ENCODE measurements around the gene SPATA25.

SPATA25 gene

DNA sequence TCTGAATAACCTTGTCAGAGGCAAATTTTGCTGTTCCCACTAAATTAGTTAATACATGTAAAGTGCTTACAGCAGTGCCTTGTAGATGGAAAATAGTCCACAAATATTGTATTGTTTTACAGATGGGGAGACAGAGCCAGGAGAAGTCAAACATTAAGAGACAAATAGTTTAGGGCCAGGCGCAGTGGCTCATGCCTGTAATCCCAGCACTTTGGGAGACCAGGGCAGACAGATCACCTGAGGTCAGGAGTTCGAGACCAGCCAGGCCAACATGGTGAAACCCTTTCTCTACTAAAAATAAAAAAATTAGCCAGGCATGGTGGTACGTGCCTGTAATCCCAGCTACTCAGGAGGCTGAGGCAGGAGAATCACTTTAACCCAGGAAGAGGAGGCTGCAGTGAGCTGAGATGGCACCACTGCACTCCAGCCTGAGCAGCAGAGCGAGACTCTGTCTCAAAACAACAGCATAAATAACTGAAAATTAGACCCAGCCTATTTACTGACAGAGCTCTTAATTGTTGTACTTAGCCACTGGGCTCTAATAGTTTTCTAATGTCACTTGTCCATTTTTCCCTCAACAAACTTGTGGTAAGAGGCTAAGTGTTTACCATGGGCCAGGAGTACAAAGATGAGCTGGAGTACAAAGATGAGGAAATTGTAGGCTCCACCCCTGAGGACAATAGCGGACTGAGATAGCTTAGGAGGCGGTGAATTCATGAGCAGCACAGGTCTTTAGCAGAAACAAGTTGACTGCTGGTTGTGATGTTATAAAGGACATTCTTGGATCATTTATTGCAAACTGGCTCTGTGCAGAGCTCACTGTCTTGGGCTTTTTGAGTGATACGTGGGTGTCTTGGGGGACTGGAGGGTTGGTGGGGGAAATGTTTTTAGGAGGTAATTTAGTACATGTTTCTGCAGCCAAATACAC is 23.6 kb downstream of the SPATA25 start:
- DNase-seq, result no peak

DNA sequence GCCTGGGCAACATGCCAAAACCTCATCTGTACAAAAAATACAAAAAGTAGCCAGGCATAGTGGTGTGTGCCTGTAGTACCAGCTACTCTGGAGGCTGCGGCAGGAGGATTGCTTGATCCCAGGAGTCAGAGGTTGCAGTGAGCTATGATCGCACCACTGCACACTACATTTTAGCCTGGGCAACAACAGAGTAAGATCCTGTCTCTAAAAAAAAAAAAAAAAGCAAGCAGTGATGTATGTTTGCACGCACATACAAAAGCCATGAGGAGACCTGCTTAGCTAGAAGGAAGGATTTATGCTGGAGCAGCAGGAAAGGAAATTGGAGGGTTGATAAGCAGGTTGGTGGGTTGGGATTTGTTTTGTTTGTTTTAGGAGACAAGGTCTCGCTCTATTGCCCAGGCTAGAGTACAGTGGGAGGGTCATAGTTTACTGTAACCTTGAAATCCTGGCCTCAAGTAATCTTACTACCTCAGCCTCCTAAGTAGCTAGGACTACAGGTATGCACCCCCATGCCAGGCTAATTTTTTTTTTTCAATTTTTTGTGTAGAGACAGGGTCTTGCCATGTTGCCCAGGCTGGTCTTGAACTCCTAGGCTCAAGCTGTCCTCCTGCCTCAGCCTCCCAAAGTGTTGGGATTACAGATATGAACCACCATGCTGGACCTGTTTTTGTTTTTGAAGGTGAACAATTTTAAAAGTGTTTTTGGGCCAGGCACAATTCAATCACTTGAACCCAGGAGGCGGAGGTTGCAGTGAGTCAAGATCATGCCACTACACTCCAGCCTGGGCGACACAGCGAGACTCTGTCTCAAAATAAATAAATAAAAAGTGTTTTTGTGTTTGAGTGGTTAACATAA is 26.0 kb downstream of the SPATA25 start:
- DNase-seq, result no peak

- DNase-seq, result no peak
Observed at GRCh38 chr20:45860560-45861220, 26.7 kb downstream of the SPATA25 start.

DNA sequence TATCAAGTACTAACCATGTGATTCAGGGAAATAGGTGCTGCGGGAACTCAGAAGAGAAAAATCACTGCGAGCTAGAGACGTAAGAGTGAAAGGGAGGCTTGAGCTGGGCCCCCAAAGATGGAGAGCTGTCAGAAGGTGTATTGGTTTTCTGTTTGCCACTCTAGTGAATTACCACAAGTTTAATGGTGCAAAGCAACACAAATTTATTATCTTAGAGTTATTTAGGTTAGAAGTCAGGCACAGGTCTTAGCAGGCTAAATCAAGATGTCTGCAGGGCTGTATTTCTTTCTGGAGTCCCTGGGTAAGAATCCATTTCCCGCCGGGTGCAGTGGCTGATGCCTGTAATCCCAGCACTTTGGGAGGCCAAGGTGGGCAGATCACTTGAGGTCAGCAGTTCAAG is 27.5 kb downstream of the SPATA25 start:
- no peak for DNase-seq

DNA sequence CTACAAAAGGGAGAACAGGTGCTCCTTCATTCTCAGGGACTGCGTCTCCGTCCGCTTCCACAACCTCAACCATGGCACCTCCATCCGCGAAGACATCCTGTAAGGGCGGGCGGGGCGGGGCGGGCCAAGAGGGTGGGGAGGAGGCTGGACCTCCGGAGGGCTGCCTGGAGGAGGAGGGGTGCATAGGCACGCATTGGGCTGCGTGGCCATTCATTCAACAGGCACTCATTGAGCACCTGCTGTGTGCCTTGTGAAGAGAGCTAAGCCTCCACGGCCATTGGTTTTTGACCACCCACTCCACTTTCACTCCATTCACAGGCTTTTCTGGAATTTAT is 29.6 kb downstream of the SPATA25 start:
- peak; percentile 71 for DNase-seq

- peak; percentile 100 for DNase-seq
Observed at GRCh38 chr20:45857114-45857881, 30.1 kb downstream of the SPATA25 start, which contains the start of the genes ACOT8 and ZSWIM3. ACOT8 (minus strand) TSS chr20:45857392; CDS start chr20:45857315, 77 bp downstream. ZSWIM3 (plus strand) TSS chr20:45857614; CDS start chr20:45857826, 212 bp downstream.

DNA sequence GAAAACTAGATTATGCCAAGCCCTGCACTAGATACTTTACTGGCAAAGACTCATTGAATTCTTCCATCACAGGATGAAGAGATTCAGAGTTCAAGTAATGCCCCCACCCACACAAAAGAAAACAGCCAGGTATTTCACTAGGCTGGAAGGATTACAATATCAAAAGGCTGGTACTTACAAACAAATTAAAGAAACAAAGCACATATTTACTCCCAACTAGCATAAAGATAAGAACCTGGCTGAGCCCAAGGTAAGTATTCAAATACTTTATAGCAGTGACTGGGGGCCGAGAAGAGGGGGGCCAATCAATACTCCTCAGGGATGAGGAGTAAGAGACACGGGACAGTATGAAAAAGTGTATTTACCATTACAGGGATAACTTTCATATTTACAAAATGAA is 33.9 kb downstream of the SPATA25 start:
- DNase-seq, result no peak

- DNase-seq, result no peak
Observed at GRCh38 chr20:45852326-45852725, 35.1 kb downstream of the SPATA25 start.

GRCh38 chr20:45851501-45851900 is 35.9 kb downstream of the SPATA25 start:
- no peak for DNase-seq

DNA sequence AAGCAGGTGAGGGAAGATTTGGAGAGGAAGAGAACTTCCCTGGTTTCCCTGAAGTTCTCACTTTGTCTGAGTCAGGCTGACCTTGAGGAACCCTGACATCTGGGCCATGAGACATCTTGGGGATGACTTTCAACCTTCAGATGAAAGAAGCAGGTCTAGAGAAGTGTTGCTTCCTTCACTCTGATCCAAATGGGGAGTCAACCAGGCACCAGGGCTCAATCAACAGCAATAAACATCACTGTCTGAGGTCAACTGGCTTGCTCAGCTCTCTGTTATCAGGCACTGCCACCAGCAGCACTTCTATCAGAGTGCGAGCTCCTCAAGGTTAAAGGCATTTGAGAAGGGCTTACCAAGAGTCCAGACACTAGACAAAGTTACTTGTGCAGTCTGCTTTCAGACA is 36.5 kb downstream of the SPATA25 start:
- no peak for DNase-seq

- DNase-seq, result no peak
Observed at GRCh38 chr20:45850238-45850637, 37.2 kb downstream of the SPATA25 start.

GRCh38 chr20:45848969-45849582 is 38.3 kb downstream of the SPATA25 start:
- DNase-seq, result no peak

GRCh38 chr20:45848421-45848820 is 39.0 kb downstream of the SPATA25 start:
- DNase-seq, result no peak

DNA sequence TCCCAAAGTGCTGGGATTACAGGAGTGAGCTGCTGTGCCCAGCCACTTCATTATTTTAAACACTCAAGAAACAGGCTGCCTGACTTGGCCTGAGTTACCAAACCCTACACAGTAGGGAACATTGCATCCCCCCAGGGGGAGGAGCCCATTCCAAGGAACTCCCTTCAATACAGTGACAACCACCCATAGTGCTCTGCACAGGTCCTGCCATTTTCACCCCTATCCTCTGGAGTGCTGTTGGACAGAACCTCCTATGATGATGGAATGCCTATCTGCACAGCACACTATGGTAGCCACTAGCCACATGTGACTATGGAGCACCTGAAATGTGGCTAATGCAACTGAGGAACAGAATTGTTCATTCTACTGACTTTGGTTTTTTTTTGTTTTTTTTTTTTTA is 42.0 kb downstream of the SPATA25 start:
- no peak for DNase-seq

- no peak for DNase-seq
Observed at GRCh38 chr20:45843506-45843905, 43.9 kb downstream of the SPATA25 start.

DNA sequence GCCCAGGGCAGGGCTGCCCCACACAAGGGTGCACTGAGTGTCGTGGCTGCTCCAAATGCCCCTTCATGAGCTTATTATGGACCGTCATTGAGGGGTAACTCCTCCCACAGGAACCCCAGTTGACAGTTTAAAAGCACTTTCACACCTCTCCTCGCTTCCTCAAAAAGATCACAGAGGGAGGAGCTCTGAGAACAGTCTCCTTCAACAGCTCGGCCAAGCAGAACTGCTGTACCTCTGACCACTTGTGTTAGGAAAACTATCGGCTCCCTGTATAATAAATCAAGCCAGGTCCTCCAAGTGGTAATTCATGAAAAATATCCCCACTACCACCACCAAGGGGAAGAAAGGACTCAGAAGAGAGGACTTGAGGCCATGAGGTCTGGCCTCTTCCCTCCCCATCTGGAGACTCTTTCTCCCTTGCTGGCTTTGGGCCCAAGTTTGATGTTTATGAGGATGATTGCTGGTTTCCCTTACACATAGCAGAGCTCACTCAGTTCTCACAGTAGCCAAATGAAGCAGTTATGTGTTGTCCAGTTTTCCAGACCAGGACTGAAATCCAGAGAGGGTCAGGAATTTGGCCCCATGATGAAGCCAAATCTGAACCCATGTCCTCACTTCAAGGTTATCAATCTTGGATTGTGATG is 45.1 kb downstream of the SPATA25 start:
- DNase-seq, result no peak

- no peak for DNase-seq
Observed at GRCh38 chr20:45841407-45842129, 45.9 kb downstream of the SPATA25 start.

- no peak for DNase-seq
Observed at GRCh38 chr20:45840700-45841198, 46.7 kb downstream of the SPATA25 start.

DNA sequence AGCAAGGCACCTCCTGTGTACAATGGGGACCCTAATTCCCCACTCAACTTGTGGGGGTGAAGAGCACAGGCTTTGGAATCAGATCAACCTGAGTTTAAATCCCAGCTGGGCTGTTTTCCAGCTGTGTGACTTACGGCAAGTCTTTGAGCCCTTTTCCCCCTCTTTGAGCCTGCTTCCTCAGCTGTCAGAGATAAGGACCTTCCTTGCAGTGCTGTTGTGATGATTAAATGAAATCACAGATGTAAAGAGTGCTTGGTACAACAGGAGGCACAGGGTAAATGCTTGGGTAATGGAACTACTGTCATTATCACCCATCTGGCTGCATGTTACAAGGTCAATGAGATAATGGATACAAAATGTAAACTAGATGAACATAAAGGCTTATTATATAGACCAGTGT is 50.6 kb downstream of the SPATA25 start:
- DNase-seq, result no peak

Data from NCI-H146 (cell line).